ENCODE measurements around the gene DENND5A. TPM values are rescaled to one million over a fixed set of nuclear protein-coding genes. Genes with fewer than 3 reads are reported as not detected.
A peak's percentile ranks its signal among the peaks of the same experiment; 100 is the strongest.

Gene DENND5A
- total and polyA plus RNA-seq, 2 donors (not counting 1 experiment from before 2014, with no cell fraction given), result 41.3 to 66.5 TPM

DNA sequence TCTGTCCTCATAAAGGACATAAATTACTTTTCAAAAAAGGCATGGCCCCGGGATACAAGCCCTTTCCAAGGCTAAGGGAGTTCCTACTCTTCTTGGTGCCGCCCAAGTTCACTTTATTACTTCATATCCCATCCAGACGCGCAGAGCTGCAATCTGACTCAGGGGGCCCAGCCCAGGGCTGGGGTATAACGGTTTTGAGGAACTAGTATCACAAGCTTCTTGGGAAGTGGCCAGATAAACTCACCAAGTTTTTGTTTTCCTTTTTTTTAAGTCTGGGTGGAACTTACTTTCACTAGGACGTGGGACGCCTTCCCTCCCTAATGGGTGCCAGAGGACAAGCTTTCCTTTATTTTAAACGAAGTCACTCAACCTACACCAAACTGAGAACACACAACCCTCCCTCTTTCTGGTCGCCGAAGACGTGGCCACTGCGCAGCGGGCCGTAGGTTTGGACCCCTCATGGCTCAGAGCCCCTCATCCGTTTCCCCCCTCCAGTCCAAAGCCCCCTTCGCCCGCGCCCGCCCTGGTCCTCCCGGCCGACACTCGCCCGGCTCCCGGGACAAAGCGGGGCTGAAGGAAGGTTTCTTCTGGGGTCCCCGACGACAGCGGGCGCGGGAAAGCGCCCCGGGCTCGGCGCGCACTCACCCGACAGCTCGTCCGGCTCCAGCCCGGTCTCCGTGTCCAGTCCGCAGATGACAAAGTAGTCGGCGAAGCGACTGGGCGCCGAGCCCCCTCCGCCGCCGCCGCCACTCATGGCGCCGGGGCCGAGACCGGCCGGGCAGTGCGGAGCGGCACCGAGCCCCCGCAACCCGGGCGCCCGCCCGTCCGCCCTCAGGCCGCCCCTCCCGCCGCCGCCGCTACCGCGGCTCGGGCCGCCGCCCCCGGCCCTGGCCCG lies 587 bp downstream of the DENND5A start:
- H3K4me2 ChIP-seq (replicated peaks; ENCODE audit: low read depth, low read length, poor library complexity, severe bottlenecking), result peak overlapping the region; percentile 96
- peak overlapping the region; percentile 93 for H3K9ac ChIP-seq (ENCODE audit: low read length)
- H3K4me3 ChIP-seq (ENCODE audit: control extremely low read depth in 1 of 5, extremely low read depth in 1 of 5, insufficient read depth in 1 of 5, low read depth in 2 of 5, low read length in 4 of 5), result peak overlapping the region; percentile 64 to 94 (median 91)
- Mint-ChIP-seq H3K27ac (peak overlapping the region; percentile 94), H3K4me1 (peaks cover 40% of the 10 kb centered on the region), H3K4me3 (peak overlapping the region; percentile 97), H3K27me3 (no peaks in the 10 kb centered on the region), H3K9me3 (ENCODE audit: insufficient read depth) (no peaks in the 10 kb centered on the region)
- peaks cover 10% of the 10 kb centered on the region for H4K20me1 ChIP-seq (ENCODE audit: control insufficient read depth, insufficient read depth, low read length, poor library complexity, severe bottlenecking)
- CTCF ChIA-PET, result interaction anchor here (0.6 to 1.0 kb wide), 2 partner anchors 16 to 17 kb away, joined by 3 read pairs; no protein-coding TSS in a partner anchor
- ATAC-seq (ENCODE audit: low read depth) (peak; percentile 42), DNase-seq (peak; percentile 68)
- peaks cover 25% of the 10 kb centered on the region for H3K79me2 ChIP-seq (ENCODE audit: control insufficient read depth, insufficient read depth, low read length)
- TF ChIP-seq EZH2 (IDR thresholded peaks at IDR 0.05; ENCODE audit: borderline replicate concordance, insufficient read depth, low read depth, low read length, poor library complexity, severe bottlenecking) (no peak), CTCF (IDR thresholded peaks at IDR 0.05) (no peak)
- under 1% methylated on average over 72 of the region's 76 CpGs for WGBS (ENCODE audit: insufficient coverage)
- H3K4me1 ChIP-seq (ENCODE audit: control insufficient read depth in 2 of 2, insufficient read depth in 2 of 2, low read length in 2 of 2), result peaks cover 17 to 28% of the 10 kb centered on the region in 2 donors
- POLR2A ChIA-PET, result interaction anchor here (0.7 to 0.9 kb wide), 2 partner anchors 49 to 197 kb away, joined by 3 to 4 read pairs; partner anchors contain the start of gene ZNF143
- intact Hi-C loops (cut with micrococcal nuclease), result loop anchor here (1.0 to 5.0 kb wide), 4 partner anchors 50 to 197 kb away; partner anchors contain the start of genes IPO7, TMEM41B and ZNF143
- H2AFZ ChIP-seq (ENCODE audit: insufficient read depth, low read depth, low read length, poor library complexity, severe bottlenecking), result peak overlapping the region; percentile 84
- no peaks in the 10 kb centered on the region for H3K9me3 ChIP-seq (ENCODE audit: control extremely low read depth in 1 of 3, control insufficient read depth in 2 of 3, insufficient read depth in 1 of 3, low read length in 2 of 3)
- no peaks in the 10 kb centered on the region for H3K36me3 ChIP-seq (replicated peaks in 1 of 2; ENCODE audit: control extremely low read depth in 1 of 2, control insufficient read depth in 1 of 2, extremely low read depth in 1 of 2, insufficient read depth in 2 of 2, low read length in 1 of 2)
- H3K27me3 ChIP-seq (replicated peaks in 1 of 4; ENCODE audit: control extremely low read depth in 1 of 4, control insufficient read depth in 3 of 4, insufficient read depth in 4 of 4, low read length in 3 of 4), result no peaks in the 10 kb centered on the region
- peak overlapping the region; percentile 62 to 84 for H3K27ac ChIP-seq (ENCODE audit: low read length in 2 of 2)
